K562 (cell line): ENCODE results near the gene GNRHR. TPM values are rescaled to one million over a fixed set of nuclear protein-coding genes. Genes with fewer than 3 reads are reported as not detected.

Experiments
- BHLHE40 ChIP-seq: IDR thresholded peaks from 2 replicates; pipeline ENCODE4 v1.6.1; 2011; ENCODE audit warnings: low read length, improper control_type of control experiment
- CEBPG ChIP-seq, 3 experiments: fragments of 200-800 bp in 1 of 3; sonication (Bioruptor generic) in 1 of 3; sonication (generic) in 1 of 3; formaldehyde crosslinking in 1 of 3; IDR thresholded peaks in 2 of 3; conservative IDR thresholded peaks in 1 of 3; 2 replicates each; pipeline versions ENCODE4 v1.6.1 to v1.8.0; 2016 to 2022; ENCODE audit warnings: missing compliant biosample characterization in 2 of 3, missing genetic modification characterization in 2 of 3, mild to moderate bottlenecking in 1 of 3, missing genetic modification reagents in 1 of 3
- EWSR1 ChIP-seq: fragments of 450-650 bp; IDR thresholded peaks from 2 replicates; pipeline ENCODE4 v1.6.1; 2018; ENCODE audit warnings: borderline replicate concordance, mild to moderate bottlenecking, low read depth, moderate library complexity; ENCODE audit not compliant: partially characterized antibody
- GTF2E2 ChIP-seq: fragments of 200-800 bp; sonication (Bioruptor generic); IDR thresholded peaks from 2 replicates; pipeline ENCODE4 v1.6.1; 2016; ENCODE audit warnings: missing genetic modification characterization, missing compliant biosample characterization
- HMGN3 ChIP-seq: IDR thresholded peaks from 2 replicates; pipeline ENCODE4 v1.6.1; 2011; ENCODE audit warnings: borderline replicate concordance, low read depth, mild to moderate bottlenecking, mixed read lengths, low read length; ENCODE audit not compliant: insufficient read length; ENCODE audit errors: extremely low read depth
- HMGXB4 ChIP-seq: sonication (generic); formaldehyde crosslinking; IDR thresholded peaks from 2 replicates; pipeline ENCODE4 v1.8.1; 2023; ENCODE audit warnings: mild to moderate bottlenecking, missing genetic modification reagents
- LEF1 ChIP-seq: fragments of 450-650 bp; IDR thresholded peaks from 2 replicates; pipeline ENCODE4 v1.6.1; 2016; ENCODE audit warnings: mild to moderate bottlenecking
- PURB ChIP-seq: sonication (generic); formaldehyde crosslinking; IDR thresholded peaks from 2 replicates; pipeline ENCODE4 v1.9.0; 2021; ENCODE audit warnings: low read depth, mild to moderate bottlenecking, missing genetic modification reagents
- RBM22 ChIP-seq: fragments of 200-400 bp; formaldehyde crosslinking; IDR thresholded peaks from 2 replicates; pipeline ENCODE4 v1.6.1; 2018; ENCODE audit warnings: low read length, low read depth; ENCODE audit not compliant: poor library complexity, severe bottlenecking
- SAP30 ChIP-seq: fragments of 200-600 bp; sonication (generic); IDR thresholded peaks from 2 replicates; pipeline ENCODE4 v1.6.1; 2012; ENCODE audit warnings: borderline replicate concordance, low read depth, mild to moderate bottlenecking, moderate library complexity, low read length, control low read depth, inconsistent platforms; ENCODE audit not compliant: insufficient read depth, poor library complexity, severe bottlenecking
- SMARCA5 ChIP-seq: fragments of 450-650 bp; IDR thresholded peaks from 2 replicates; pipeline ENCODE4 v1.6.1; 2016
- USF1 ChIP-seq: sonication (generic); formaldehyde crosslinking; IDR thresholded peaks from 2 replicates; pipeline ENCODE4 v1.9.0; 2022; ENCODE audit warnings: mild to moderate bottlenecking, missing genetic modification reagents
- WHSC1 ChIP-seq: IDR thresholded peaks from one replicate; pipeline ENCODE4 v1.6.1; 2012; ENCODE audit warnings: low read length, control low read depth, inconsistent platforms
- ZFPM2 ChIP-seq: fragments of 250-450 bp; sonication (Bioruptor Pico); IDR thresholded peaks from 2 replicates; pipeline ENCODE4 v1.5.1; 2022; ENCODE audit warnings: mild to moderate bottlenecking
- ZNF124 ChIP-seq: sonication (generic); formaldehyde crosslinking; IDR thresholded peaks from 2 replicates; pipeline ENCODE4 v1.8.1; 2022; ENCODE audit warnings: missing genetic modification reagents
- ZNF134 ChIP-seq: fragments of 250-450 bp; sonication (Bioruptor Pico); conservative IDR thresholded peaks from 2 replicates; pipeline ENCODE4 v1.4.0; 2020
- ZNF23 ChIP-seq: fragments of 250-450 bp; sonication (Bioruptor Pico); IDR thresholded peaks from 2 replicates; pipeline ENCODE4 v1.4.0; 2020; ENCODE audit warnings: mild to moderate bottlenecking
- ZNF239 ChIP-seq: fragments of 250-450 bp; sonication (Bioruptor Pico); IDR thresholded peaks from 2 replicates; pipeline ENCODE4 v1.4.0; 2020; ENCODE audit warnings: mild to moderate bottlenecking
- ZNF384 ChIP-seq: IDR thresholded peaks from 2 replicates; pipeline ENCODE4 v1.6.1; 2012; ENCODE audit warnings: low read depth, low read length, improper control_type of control experiment
- ZNF668 ChIP-seq: fragments of 250-450 bp; sonication (Bioruptor Pico); IDR thresholded peaks from 2 replicates; pipeline ENCODE4 v1.8.0; 2022; ENCODE audit warnings: mild to moderate bottlenecking, inconsistent platforms
- ZNF79 ChIP-seq: fragments of 250-450 bp; sonication (Bioruptor Pico); IDR thresholded peaks from 2 replicates; pipeline ENCODE4 v1.4.0; 2020; ENCODE audit warnings: low read depth, mild to moderate bottlenecking, moderate library complexity
- polyA plus RNA-seq, 8 experiments: library from polyadenylated mRNA; depleted of rRNA in 4 of 8; stranded (reverse) in 5 of 8; unstranded in 3 of 8; fragments of >200 nt; fragmentation: Nextera tagmentation in 2 of 8; fragmentation: Illumina TruSeq in 1 of 8; extraction: Ambion mirVana in 2 of 8; extraction: Trizol in 1 of 8; gene quantifications; 2 replicates each; pipeline versions ENCODE4 v1.2.1 to v1.2.3, GENCODE V29; 2011 to 2014; ENCODE audit warnings: inconsistent platforms in 1 of 8, missing spikeins in 1 of 8
- total RNA-seq, 7 experiments: library from RNA; depleted of rRNA in 6 of 7; stranded (reverse); fragments of >200 nt in 6 of 7; fragmentation: Illumina TruSeq in 2 of 7; extraction: Trizol in 2 of 7; gene quantifications; 2 replicates each; pipeline versions ENCODE4 v1.2.1 to v1.2.3, GENCODE V29; 2011 to 2021; ENCODE audit warnings: low replicate concordance in 1 of 7
- TF ChIP-seq, protein P1 (sequence below): conservative IDR thresholded peaks from 2 replicates; pipeline ENCODE4 v1.6.1; 2011; ENCODE audit warnings: low read depth, mild to moderate bottlenecking, low read length; ENCODE audit not compliant: control insufficient read depth
- TF ChIP-seq, protein P2 (sequence below), 2 experiments: fragments of 200-800 bp in 1 of 2; sonication (Bioruptor generic) in 1 of 2; sonication (generic) in 1 of 2; formaldehyde crosslinking in 1 of 2; IDR thresholded peaks in 1 of 2; conservative IDR thresholded peaks in 1 of 2; 2 replicates each; pipeline versions ENCODE4 v1.5.0 to v1.6.1; 2016 to 2020; ENCODE audit warnings: missing compliant biosample characterization in 1 of 2, missing genetic modification characterization in 1 of 2, missing genetic modification reagents in 1 of 2

GNRHR gene
- total and polyA plus RNA-seq, 9 of the 15 experiments (the other 6 are each of a cell fraction or from before 2014, with no cell fraction given): 0.06 to 0.13 TPM; not detected in 7

DNA sequence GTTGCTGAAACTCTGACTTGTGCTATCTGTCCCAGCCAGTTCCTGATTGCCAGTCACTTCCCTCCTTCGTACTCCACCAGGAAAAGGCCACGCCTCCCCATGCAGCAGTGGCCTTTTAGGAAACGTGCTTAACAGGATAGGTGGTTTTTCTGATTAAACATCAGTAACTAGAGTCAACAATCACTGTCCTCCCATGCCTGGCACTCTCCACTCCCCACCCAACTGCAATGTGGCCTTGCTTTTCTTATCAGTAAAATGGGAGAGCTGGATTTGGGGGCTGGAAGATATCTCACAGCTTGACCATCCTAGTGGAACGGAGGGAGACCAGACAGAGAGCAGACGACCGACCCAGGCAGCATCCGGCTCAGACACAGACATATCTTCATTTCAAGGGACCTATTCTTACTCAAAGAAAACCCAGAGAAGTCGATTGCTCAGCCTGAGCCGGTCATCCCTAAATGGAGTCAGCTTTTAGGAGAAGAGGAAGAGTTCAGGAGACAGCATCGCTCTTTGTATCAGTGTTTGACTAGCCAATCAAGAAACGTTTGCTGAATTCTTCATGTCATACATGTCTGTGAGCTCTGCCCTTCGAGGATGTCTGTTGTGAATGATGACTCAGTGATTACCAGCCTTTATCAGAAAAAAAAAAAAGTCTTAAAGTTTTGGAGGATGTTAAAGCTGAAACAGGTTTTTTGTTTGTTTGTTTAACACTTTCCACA, 40.5 kb downstream of the GNRHR start (continued):
- no peak for TF ChIP-seq RBM22
- no peak for TF ChIP-seq USF1 (CRISPR knock-in tag)
- no peak for TF ChIP-seq HMGXB4 (CRISPR knock-in tag)
- no peak for TF ChIP-seq ZNF668 (CRISPR knock-in tag)
- peak; percentile 89 for TF ChIP-seq ZNF384
- TF ChIP-seq, protein P1, sequence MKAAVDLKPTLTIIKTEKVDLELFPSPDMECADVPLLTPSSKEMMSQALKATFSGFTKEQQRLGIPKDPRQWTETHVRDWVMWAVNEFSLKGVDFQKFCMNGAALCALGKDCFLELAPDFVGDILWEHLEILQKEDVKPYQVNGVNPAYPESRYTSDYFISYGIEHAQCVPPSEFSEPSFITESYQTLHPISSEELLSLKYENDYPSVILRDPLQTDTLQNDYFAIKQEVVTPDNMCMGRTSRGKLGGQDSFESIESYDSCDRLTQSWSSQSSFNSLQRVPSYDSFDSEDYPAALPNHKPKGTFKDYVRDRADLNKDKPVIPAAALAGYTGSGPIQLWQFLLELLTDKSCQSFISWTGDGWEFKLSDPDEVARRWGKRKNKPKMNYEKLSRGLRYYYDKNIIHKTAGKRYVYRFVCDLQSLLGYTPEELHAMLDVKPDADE: no peak
- TF ChIP-seq CEBPG (CRISPR knock-in tag; IDR thresholded peaks at IDR 0.05): no peak
- TF ChIP-seq CEBPG (tag; conservative IDR thresholded peaks at IDR 0.05 in 1 of 2, IDR thresholded peaks at IDR 0.05 in 1 of 2): no peak
- no peak for TF ChIP-seq ZFPM2 (CRISPR knock-in tag)
- TF ChIP-seq BHLHE40: peak; percentile 86
- TF ChIP-seq HMGN3: no peak
- no peak for TF ChIP-seq ZNF23 (CRISPR knock-in tag)
- TF ChIP-seq, protein P2, sequence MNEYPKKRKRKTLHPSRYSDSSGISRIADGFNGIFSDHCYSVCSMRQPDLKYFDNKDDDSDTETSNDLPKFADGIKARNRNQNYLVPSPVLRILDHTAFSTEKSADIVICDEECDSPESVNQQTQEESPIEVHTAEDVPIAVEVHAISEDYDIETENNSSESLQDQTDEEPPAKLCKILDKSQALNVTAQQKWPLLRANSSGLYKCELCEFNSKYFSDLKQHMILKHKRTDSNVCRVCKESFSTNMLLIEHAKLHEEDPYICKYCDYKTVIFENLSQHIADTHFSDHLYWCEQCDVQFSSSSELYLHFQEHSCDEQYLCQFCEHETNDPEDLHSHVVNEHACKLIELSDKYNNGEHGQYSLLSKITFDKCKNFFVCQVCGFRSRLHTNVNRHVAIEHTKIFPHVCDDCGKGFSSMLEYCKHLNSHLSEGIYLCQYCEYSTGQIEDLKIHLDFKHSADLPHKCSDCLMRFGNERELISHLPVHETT (CRISPR knock-in tag; conservative IDR thresholded peaks at IDR 0.05 in 1 of 2, IDR thresholded peaks at IDR 0.05 in 1 of 2): no peak
- TF ChIP-seq WHSC1: no peak
- TF ChIP-seq ZNF79: no peak
- no peak for TF ChIP-seq GTF2E2 (tag)
- no peak for TF ChIP-seq EWSR1
- TF ChIP-seq ZNF239: no peak
- no peak; the same call in 1 of the 2 replicates for TF ChIP-seq LEF1
- peak; percentile 83 for TF ChIP-seq SMARCA5
- no peak for TF ChIP-seq PURB (CRISPR knock-in tag)
- TF ChIP-seq ZNF124 (CRISPR knock-in tag): no peak
- TF ChIP-seq ZNF134 (CRISPR knock-in tag): no peak
- peak; percentile 22 for TF ChIP-seq SAP30
